ENCODE results near the gene SLIT3. TPM values are rescaled to one million over a fixed set of nuclear protein-coding genes. Genes with fewer than 3 reads are reported as not detected.
"Not testable (repeated sequence)": the region's sequence is repeated elsewhere in the genome, so short reads cannot be mapped to it uniquely, and the experiment has no call there.

SLIT3 gene
- total RNA-seq, 1 experiment from 2014 or later, result 0.92 TPM

DNA sequence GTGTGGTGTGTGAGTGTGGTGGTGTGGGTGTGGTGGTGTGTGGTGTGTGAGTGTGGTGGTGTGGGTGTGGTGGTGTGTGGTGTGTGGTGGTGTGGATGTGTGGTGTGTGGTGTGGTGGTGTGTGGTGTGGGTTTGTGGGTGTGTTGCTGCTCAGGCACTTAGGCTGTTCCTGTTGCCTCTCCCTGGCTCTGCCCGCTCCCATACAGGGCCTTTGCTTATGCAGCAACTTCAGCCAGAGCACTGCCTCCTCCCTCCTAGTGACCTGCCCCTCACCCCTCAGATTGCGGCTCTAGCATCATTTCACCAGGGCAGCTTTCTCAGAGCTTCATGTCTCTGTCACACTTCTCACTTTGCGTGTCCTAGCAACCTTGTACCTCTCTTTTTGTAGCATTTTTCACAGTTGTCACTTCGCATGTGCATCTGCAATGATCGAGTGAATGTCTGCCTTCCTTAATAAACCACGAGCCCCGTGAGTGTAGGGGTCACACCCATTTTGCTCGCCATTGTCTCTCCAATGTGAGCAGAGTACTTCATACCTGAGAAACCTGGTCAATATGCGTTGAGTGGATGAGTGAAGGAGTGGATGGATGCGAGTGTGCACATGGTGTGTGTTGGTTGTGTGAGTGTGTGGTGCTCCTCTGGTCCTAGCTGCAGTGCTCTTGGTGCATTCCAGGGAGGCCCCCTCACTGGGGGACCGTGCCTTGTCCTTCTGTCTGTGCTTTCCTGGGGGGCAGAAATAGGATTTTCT, 553.9 kb downstream of the SLIT3 start:
- Mint-ChIP-seq H3K36me3 (ENCODE audit: insufficient read depth in 1 of 3, low read depth in 3 of 3) (peaks cover 0 to 4% (median 0%) of the 10 kb centered on the region in 3 experiments; a peak in 2 of 7 replicates), H3K27ac (no peak overlapping the region), H3K4me3 (no peak overlapping the region), H3K4me1 (peaks cover 3 to 4% of the 10 kb centered on the region in 2 experiments), H3K27me3 (ENCODE audit: low read depth) (peaks cover 43% of the 10 kb centered on the region), H3K9me3 (no peaks in the 10 kb centered on the region; a peak in 2 of 5 replicates)
- no peak overlapping the region for H3K4ac ChIP-seq (ENCODE audit: low read depth, low read length)
- WGBS (ENCODE audit: extremely low coverage, insufficient read length, low lambda C conversion rate), result no CpG with 5 or more reads among the region's 11 CpGs
- no peaks in the 10 kb centered on the region for H3K9me3 ChIP-seq (ENCODE audit: control insufficient read depth, low read depth, low read length)
- no peak overlapping the region for H4K91ac ChIP-seq (ENCODE audit: insufficient read length, low read depth, low read length)
- no peaks in the 10 kb centered on the region for H3K27me3 ChIP-seq (ENCODE audit: insufficient read depth, low read length)
- H2BK15ac ChIP-seq (ENCODE audit: low read depth, low read length), result no peak overlapping the region
- no peaks in the 10 kb centered on the region for H4K20me1 ChIP-seq (ENCODE audit: control insufficient read depth, insufficient read depth, insufficient read length)
- H3K4me1 ChIP-seq (ENCODE audit: insufficient read depth, low read length), result no peaks in the 10 kb centered on the region
- no peak overlapping the region for H3K4me2 ChIP-seq (ENCODE audit: insufficient read depth, insufficient read length, low read length)
- no peak overlapping the region for H3K14ac ChIP-seq (ENCODE audit: insufficient read depth, low read length)
- H2BK20ac ChIP-seq (ENCODE audit: low read depth, low read length, poor library complexity, severe bottlenecking), result no peak overlapping the region
- no peak for DNase-seq
- no peak overlapping the region for H3K18ac ChIP-seq (ENCODE audit: insufficient read length, low read depth, low read length)
- H3K23me2 ChIP-seq (ENCODE audit: insufficient read length, low read depth, low read length, poor library complexity, severe bottlenecking), result no peaks in the 10 kb centered on the region
- TF ChIP-seq, protein P1, sequence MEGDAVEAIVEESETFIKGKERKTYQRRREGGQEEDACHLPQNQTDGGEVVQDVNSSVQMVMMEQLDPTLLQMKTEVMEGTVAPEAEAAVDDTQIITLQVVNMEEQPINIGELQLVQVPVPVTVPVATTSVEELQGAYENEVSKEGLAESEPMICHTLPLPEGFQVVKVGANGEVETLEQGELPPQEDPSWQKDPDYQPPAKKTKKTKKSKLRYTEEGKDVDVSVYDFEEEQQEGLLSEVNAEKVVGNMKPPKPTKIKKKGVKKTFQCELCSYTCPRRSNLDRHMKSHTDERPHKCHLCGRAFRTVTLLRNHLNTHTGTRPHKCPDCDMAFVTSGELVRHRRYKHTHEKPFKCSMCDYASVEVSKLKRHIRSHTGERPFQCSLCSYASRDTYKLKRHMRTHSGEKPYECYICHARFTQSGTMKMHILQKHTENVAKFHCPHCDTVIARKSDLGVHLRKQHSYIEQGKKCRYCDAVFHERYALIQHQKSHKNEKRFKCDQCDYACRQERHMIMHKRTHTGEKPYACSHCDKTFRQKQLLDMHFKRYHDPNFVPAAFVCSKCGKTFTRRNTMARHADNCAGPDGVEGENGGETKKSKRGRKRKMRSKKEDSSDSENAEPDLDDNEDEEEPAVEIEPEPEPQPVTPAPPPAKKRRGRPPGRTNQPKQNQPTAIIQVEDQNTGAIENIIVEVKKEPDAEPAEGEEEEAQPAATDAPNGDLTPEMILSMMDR (conservative IDR thresholded peaks at IDR 0.05), result no peak
- H2BK5ac ChIP-seq (ENCODE audit: insufficient read length, low read length), result no peak overlapping the region
- no peak overlapping the region for H3K56ac ChIP-seq (ENCODE audit: insufficient read length, low read depth, low read length)
- no peak overlapping the region for H3K23ac ChIP-seq (ENCODE audit: insufficient read length, low read depth, low read length)
- no peaks in the 10 kb centered on the region for H3K79me1 ChIP-seq (ENCODE audit: insufficient read depth, low read depth, low read length, poor library complexity, severe bottlenecking)
- H3K9ac ChIP-seq (ENCODE audit: extremely low read depth, insufficient read length, low read length), result no peak overlapping the region
- H2AK5ac ChIP-seq (ENCODE audit: insufficient read length, low read length), result no peak overlapping the region
- no peak overlapping the region for H3K27ac ChIP-seq (ENCODE audit: insufficient read length, low read depth, low read length)
- no peak overlapping the region for H4K8ac ChIP-seq (replicated peaks; ENCODE audit: insufficient read length, low read depth, low read length)
- H4K5ac ChIP-seq (ENCODE audit: insufficient read length, low read depth, low read length), result no peak overlapping the region
- H2BK120ac ChIP-seq (ENCODE audit: low read depth, low read length, poor library complexity, severe bottlenecking), result no peak overlapping the region
- H2AFZ ChIP-seq (ENCODE audit: low read length), result no peak overlapping the region
- no peak overlapping the region for H3T11ph ChIP-seq (ENCODE audit: low read length)
- no peak overlapping the region for H2BK12ac ChIP-seq (ENCODE audit: insufficient read length, low read depth, low read length)
- no peaks in the 10 kb centered on the region for H3K79me2 ChIP-seq (ENCODE audit: insufficient read depth, low read length)

DNA sequence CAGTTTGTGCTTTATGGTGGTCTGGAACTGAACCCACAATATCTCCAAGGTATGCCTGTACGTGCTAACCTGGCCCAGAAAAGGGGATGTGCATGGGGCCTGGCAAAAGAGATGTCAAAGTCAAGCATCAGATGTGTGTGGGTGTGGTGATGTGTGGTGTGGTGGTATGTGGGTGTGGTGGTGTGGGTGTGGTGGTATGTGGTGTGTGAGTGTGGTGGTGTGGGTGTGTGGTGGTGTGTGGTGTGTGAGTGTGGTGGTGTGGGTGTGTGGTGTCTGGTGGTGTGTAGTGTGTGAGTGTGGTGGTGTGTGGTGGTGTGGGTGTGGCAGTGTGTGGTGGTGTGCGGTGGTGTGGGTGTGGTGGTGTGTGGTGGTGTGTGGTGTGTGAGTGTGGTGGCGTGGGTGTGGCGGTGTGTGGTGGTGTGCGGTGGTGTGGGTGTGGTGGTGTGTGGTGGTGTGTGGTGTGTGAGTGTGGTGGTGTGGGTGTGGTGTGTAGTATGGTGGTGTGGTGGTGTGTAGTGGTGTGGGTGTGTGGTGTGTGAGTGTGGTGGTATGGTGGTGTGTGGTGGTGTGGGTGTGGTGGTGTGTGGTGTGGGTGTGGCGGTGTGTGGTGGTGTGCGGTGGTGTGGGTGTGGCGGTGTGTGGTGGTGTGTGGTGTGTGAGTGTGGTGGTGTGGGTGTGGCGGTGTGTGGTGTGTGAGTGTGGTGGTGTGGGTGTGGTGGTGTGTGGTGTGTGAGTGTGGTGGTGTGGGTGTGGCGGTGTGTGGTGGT, 554.6 kb downstream of the SLIT3 start:
- H3K4me1 ChIP-seq (ENCODE audit: insufficient read depth, low read length); H3K14ac ChIP-seq (ENCODE audit: insufficient read depth, low read length); H4K8ac ChIP-seq (replicated peaks; ENCODE audit: insufficient read length, low read depth, low read length); H3K9me3 Mint-ChIP-seq; H3K4me1 Mint-ChIP-seq; H3K79me1 ChIP-seq (ENCODE audit: insufficient read depth, low read depth, low read length, poor library complexity, severe bottlenecking); H3K27me3 ChIP-seq (ENCODE audit: insufficient read depth, low read length); H3K9ac ChIP-seq (ENCODE audit: extremely low read depth, insufficient read length, low read length); H2BK5ac ChIP-seq (ENCODE audit: insufficient read length, low read length); H3K23me2 ChIP-seq (ENCODE audit: insufficient read length, low read depth, low read length, poor library complexity, severe bottlenecking); H2BK12ac ChIP-seq (ENCODE audit: insufficient read length, low read depth, low read length); H3K4ac ChIP-seq (ENCODE audit: low read depth, low read length); H3K4me3 Mint-ChIP-seq; H3K4me2 ChIP-seq (ENCODE audit: insufficient read depth, insufficient read length, low read length); H2BK20ac ChIP-seq (ENCODE audit: low read depth, low read length, poor library complexity, severe bottlenecking); H4K91ac ChIP-seq (ENCODE audit: insufficient read length, low read depth, low read length); H3K18ac ChIP-seq (ENCODE audit: insufficient read length, low read depth, low read length); H2BK15ac ChIP-seq (ENCODE audit: low read depth, low read length); H3K36me3 Mint-ChIP-seq (ENCODE audit: insufficient read depth in 1 of 3, low read depth in 3 of 3); H2BK120ac ChIP-seq (ENCODE audit: low read depth, low read length, poor library complexity, severe bottlenecking); H3K23ac ChIP-seq (ENCODE audit: insufficient read length, low read depth, low read length); H4K20me1 ChIP-seq (ENCODE audit: control insufficient read depth, insufficient read depth, insufficient read length); H4K5ac ChIP-seq (ENCODE audit: insufficient read length, low read depth, low read length); H3T11ph ChIP-seq (ENCODE audit: low read length); H3K9me3 ChIP-seq (ENCODE audit: control insufficient read depth, low read depth, low read length); H3K56ac ChIP-seq (ENCODE audit: insufficient read length, low read depth, low read length); H3K79me2 ChIP-seq (ENCODE audit: insufficient read depth, low read length); DNase-seq; H3K27ac ChIP-seq (ENCODE audit: insufficient read length, low read depth, low read length); H2AK5ac ChIP-seq (ENCODE audit: insufficient read length, low read length); H2AFZ ChIP-seq (ENCODE audit: low read length): not testable (repeated sequence)
- peaks cover 40% of the 10 kb centered on the region for H3K27me3 Mint-ChIP-seq (ENCODE audit: low read depth)
- peak overlapping the region in 1 of 3 experiments; percentile 63; a peak in 1 of 7 replicates for H3K27ac Mint-ChIP-seq
- WGBS (ENCODE audit: extremely low coverage, insufficient read length, low lambda C conversion rate), result no CpG with 5 or more reads among the region's 10 CpGs
